ENCODE data around the gene PGS1.

PGS1 gene

GRCh38 chr17:78364436-78365281 is 13.8 kb upstream of the PGS1 start:
- no peak for DNase-seq (ENCODE audit: low read depth in 2 of 2)

- peak; percentile 54 to 62 for DNase-seq (ENCODE audit: low read depth in 2 of 2)
Observed at GRCh38 chr17:78365561-78366108, 12.8 kb upstream of the PGS1 start.

- DNase-seq (ENCODE audit: low read depth in 2 of 2) = no peak
Observed at GRCh38 chr17:78366109-78366848, 12.2 kb upstream of the PGS1 start.

- DNase-seq (ENCODE audit: low read depth in 2 of 2) = no peak
Observed at GRCh38 chr17:78367193-78367592, 11.3 kb upstream of the PGS1 start.

- DNase-seq (ENCODE audit: low read depth in 2 of 2) = no peak
Observed at GRCh38 chr17:78368348-78368747, 10.1 kb upstream of the PGS1 start.

GRCh38 chr17:78368854-78369495 is 9.5 kb upstream of the PGS1 start:
- no peak for DNase-seq (ENCODE audit: low read depth in 2 of 2)

GRCh38 chr17:78369791-78370381 is 8.6 kb upstream of the PGS1 start:
- DNase-seq (ENCODE audit: low read depth in 2 of 2) = no peak

GRCh38 chr17:78371056-78371455 is 7.4 kb upstream of the PGS1 start:
- DNase-seq (ENCODE audit: low read depth in 2 of 2) = no peak

GRCh38 chr17:78372841-78373240 is 5.6 kb upstream of the PGS1 start:
- DNase-seq (ENCODE audit: low read depth in 2 of 2) = no peak

- no peak for DNase-seq (ENCODE audit: low read depth in 2 of 2)
Observed at GRCh38 chr17:78374189-78374588, 4.3 kb upstream of the PGS1 start.

- peak; percentile 78 to 80 for DNase-seq (ENCODE audit: low read depth in 2 of 2)
Observed at GRCh38 chr17:78374631-78375274, 3.7 kb upstream of the PGS1 start.

GRCh38 chr17:78375401-78376151 is 2.9 kb upstream of the PGS1 start:
- peak; percentile 82 to 87 for DNase-seq (ENCODE audit: low read depth in 2 of 2)

- DNase-seq (ENCODE audit: low read depth in 2 of 2) = no peak
Observed at GRCh38 chr17:78376161-78376560, 2.3 kb upstream of the PGS1 start.

GRCh38 chr17:78377858-78378224 is 608 bp upstream of the PGS1 start:
- no peak for DNase-seq (ENCODE audit: low read depth in 2 of 2)

- DNase-seq (ENCODE audit: low read depth in 2 of 2) = no peak
Observed at GRCh38 chr17:78379131-78379491, 662 bp downstream of the PGS1 start.

- DNase-seq (ENCODE audit: low read depth in 2 of 2) = no peak
Observed at GRCh38 chr17:78380370-78380769, 1.9 kb downstream of the PGS1 start.

DNA sequence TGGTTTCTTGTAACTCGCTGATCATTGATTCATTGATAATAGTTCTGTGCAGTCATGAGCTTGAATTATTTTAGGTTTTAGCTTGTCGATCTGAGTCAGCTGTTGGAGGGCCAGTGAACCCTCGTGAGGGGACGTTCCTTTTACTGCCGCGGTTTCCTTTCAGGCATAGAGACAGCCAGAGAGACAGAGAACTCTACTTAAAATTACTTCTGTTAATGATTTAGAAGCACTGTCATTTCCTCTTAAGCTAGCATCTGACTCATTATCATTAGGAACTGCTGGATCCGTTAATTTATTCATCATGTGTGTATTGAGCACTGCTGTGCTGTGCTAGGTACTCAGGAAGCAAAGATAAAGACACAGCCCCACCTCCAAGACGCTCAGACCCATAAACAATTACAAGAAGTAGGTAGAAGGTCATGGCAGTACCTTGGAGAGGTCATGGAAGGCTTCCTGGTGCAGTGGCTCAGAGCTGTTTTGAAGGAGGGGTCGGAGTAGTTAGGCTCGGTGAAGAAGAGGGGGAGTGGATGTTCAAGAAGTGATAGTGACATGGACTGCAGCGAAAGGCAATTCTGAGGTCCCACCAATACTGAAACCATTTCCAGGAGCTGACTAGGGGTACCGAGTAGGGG is 3.3 kb downstream of the PGS1 start:
- no peak for DNase-seq (ENCODE audit: low read depth in 2 of 2)

- peak; percentile 71 to 74 for DNase-seq (ENCODE audit: low read depth in 2 of 2)
Observed at GRCh38 chr17:78383725-78384471, 5.4 kb downstream of the PGS1 start.

DNA sequence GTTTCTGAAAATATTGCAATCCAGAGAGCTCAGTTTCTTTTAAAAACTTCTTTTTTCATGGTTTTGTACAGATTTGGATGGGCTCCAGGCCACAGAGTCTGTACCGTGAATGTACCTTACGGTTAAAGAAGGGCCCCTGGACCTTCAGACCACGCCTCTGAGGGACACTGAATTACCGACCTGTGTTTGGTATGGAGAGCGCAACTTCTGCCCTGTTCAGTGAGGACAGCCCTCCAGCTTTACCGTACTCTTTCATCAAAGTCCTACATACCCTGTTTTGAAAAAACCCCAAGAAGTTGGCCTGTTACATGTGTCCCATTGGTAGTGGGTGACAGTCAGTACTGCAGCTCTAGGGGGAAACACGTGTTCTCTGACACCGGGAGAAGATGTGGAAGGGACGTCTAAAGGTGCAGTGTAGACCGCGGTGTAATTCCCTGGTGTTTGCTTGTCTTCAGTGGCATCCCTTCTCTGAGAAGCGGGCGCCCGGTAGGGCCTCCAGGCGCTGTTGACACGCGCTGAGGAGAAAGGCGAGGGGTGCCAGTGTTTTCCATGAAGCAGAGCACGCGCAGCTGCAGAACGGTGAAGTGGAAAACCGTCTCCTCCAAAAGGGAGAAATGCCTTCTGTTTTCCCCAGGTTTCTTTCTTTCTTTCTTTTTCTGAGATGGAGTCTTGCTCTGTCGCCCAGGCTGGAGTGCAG is 6.2 kb downstream of the PGS1 start:
- no peak for DNase-seq (ENCODE audit: low read depth in 2 of 2)
